B cell (primary cell): Measurements from ENCODE around the gene RGS10.

Experiments used
- CTCF ChIP-seq: fragments of 200-600 bp; IDR thresholded peaks from one replicate; pipeline ENCODE4 v1.8.0; 2022; ENCODE audit warnings: antibody characterized with exemption, mild to moderate bottlenecking
- EZH2 ChIP-seq: IDR thresholded peaks from 2 replicates; pipeline ENCODE4 v1.6.1; 2012; ENCODE audit warnings: borderline replicate concordance, low read depth, mild to moderate bottlenecking, moderate library complexity, low read length; ENCODE audit not compliant: insufficient read depth, poor library complexity, severe bottlenecking

DNA sequence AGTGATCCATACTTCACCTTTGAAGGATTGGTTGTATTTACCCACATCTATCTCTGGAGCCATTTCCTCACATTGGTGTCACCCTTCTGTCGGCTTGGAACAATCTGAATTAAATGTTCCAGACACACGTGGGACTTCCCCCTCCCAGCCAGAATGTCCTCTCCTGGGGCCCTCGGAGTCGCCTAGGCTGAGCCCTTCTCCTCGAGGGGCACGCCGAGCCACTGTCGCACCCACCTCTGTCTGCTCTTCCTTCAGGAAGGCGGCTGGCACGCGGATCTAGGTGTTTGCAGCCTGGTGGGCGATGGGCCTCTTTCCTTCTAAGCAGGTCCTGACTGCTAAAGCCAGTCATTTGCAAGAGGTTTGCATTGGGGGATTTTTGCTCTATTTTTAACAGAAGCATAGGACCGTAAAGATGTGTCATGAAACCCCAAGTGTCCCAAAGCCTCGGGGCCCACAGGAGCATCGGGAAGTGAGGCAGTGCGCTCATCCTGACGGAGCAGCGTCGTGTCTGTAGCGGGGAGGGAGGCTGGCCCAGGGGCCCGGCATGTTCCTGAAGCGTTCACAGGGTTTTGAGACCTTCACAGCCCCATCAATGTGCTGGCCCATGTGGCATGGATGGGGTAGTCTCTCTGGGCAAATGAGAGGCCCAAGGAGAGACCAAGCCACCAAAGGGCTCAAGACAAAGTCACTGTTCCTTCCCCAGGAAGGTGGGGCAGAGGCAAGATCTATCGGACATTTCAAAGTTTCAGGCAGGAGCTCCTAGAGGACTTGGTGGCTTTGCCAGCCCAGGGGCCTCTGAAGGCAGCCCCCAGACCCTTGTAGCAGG lies 86.7 kb downstream of the RGS10 start:
- no peak for TF ChIP-seq CTCF
- no peak for TF ChIP-seq EZH2
